HepG2 (cell line): ENCODE results near the gene MMP28. TPM values are rescaled to one million over a fixed set of nuclear protein-coding genes. Genes with fewer than 3 reads are reported as not detected.

Experiments used
- ATAC-seq: fragments of 200-7000 bp; cut with Tn5 transposase; 3 replicates; pipeline ENCODE4 v1.9.1; 2020; ENCODE audit warnings: mild to moderate bottlenecking, moderate library complexity
- BruUV-seq: library from RNA; stranded (reverse); fragments of 400-500 nt; replicated peaks from 2 replicates; lab custom pipeline; 2021; lab: Mats Ljungman, UMichigan
- CTCF ChIA-PET: fragments of 300-600 bp; formaldehyde crosslinking; extraction: SDS; loops from one replicate; lab custom pipeline; 2021; ENCODE audit warnings: low total read pairs, inconsistent platforms, low intra/inter-chr PET ratio; lab: Yijun Ruan, JAX
- POLR2A ChIA-PET: fragments of 350-600 bp; sonication (Branson Sonifier 250); formaldehyde crosslinking; loops from one replicate; lab custom pipeline; 2020; ENCODE audit warnings: antibody characterized with exemption, inconsistent platforms; lab: Yijun Ruan, JAX
- DNase-seq: peaks from one replicate; pipeline ENCODE4 v3.0.0-alpha.2; 2015; ENCODE audit warnings: low spot score
- FAIRE-seq: peaks from 3 replicates; lab custom pipeline; 2011; peaks lifted over from hg19 to GRCh38; lab: Jason Lieb, UNC
- H2AFZ ChIP-seq: one replicate; pipeline ENCODE4 v1.6.1; 2011; ENCODE audit warnings: low read length, inconsistent platforms
- H3K27ac ChIP-seq: fragments of 300-600 bp; 3 replicates; pipeline ENCODE4 v1.8.0; 2011; ENCODE audit warnings: mixed run types, mild to moderate bottlenecking, mixed read lengths, low read length, inconsistent platforms; ENCODE audit not compliant: insufficient read depth; ENCODE audit errors: extremely low read length
- H3K27me3 ChIP-seq, 2 experiments: fragments of 200-600 bp in 1 of 2; 2 replicates in 1 of 2; 3 replicates in 1 of 2; pipeline versions ENCODE4 v1.6.0 to v1.8.0; 2011; ENCODE audit warnings: low read length in 2 of 2, mild to moderate bottlenecking in 2 of 2, moderate library complexity in 2 of 2, inconsistent platforms in 1 of 2; ENCODE audit not compliant: insufficient read depth in 2 of 2, control insufficient read depth in 1 of 2
- H3K36me3 ChIP-seq, 2 experiments: fragments of 200-600 bp in 1 of 2; replicated peaks in 1 of 2; 2 replicates in 1 of 2; 3 replicates in 1 of 2; pipeline versions ENCODE4 v1.5.1 to v1.8.0; 2011; ENCODE audit warnings: low read length in 2 of 2, inconsistent platforms in 1 of 2; ENCODE audit not compliant: insufficient read depth in 2 of 2, control insufficient read depth in 1 of 2
- H3K4me1 ChIP-seq: 2 replicates; pipeline ENCODE4 v1.5.1; 2012; ENCODE audit warnings: low read length, inconsistent platforms; ENCODE audit not compliant: insufficient read depth
- H3K4me2 ChIP-seq: 2 replicates; pipeline ENCODE4 v1.6.0; 2011; ENCODE audit warnings: low read depth, low read length, inconsistent platforms
- H3K4me3 ChIP-seq, 3 experiments: fragments of 200-600 bp in 1 of 3; sonication (generic), shearing (Covaris generic) in 1 of 3; replicated peaks in 1 of 3; 2 replicates each; pipeline ENCODE4 v1.5.1; 2011 to 2016; ENCODE audit warnings: low read length in 3 of 3, inconsistent platforms in 2 of 3, low read depth in 2 of 3, mild to moderate bottlenecking in 2 of 3, control low read depth in 1 of 3, mixed read lengths in 1 of 3; ENCODE audit not compliant: insufficient read depth in 1 of 3
- H3K79me2 ChIP-seq: one replicate; pipeline ENCODE4 v1.6.1; 2011; ENCODE audit warnings: low read length, inconsistent platforms; ENCODE audit not compliant: insufficient read depth
- H3K9ac ChIP-seq: 2 replicates; pipeline ENCODE4 v1.6.0; 2011; ENCODE audit warnings: mild to moderate bottlenecking, low read depth, low read length, inconsistent platforms; ENCODE audit not compliant: insufficient read depth
- H3K9me3 ChIP-seq: 2 replicates; pipeline ENCODE4 v1.5.1; 2012; ENCODE audit warnings: mild to moderate bottlenecking, low read length
- H4K20me1 ChIP-seq: 2 replicates; pipeline ENCODE4 v1.6.0; 2011; ENCODE audit warnings: inconsistent platforms, mild to moderate bottlenecking, low read length, moderate library complexity; ENCODE audit not compliant: insufficient read depth
- ARID5B ChIP-seq: IDR thresholded peaks from 2 replicates; pipeline ENCODE4 v1.4.0; 2020; ENCODE audit warnings: mild to moderate bottlenecking, missing genetic modification reagents
- BCL6 ChIP-seq: IDR thresholded peaks from 2 replicates; pipeline ENCODE4 v1.6.1; 2016; ENCODE audit warnings: missing genetic modification reagents, missing compliant biosample characterization
- HOXD1 ChIP-seq: sonication (generic); formaldehyde crosslinking; IDR thresholded peaks from 2 replicates; pipeline ENCODE4 v1.5.0; 2020; ENCODE audit warnings: missing genetic modification reagents
- ISL2 ChIP-seq: sonication (generic); formaldehyde crosslinking; IDR thresholded peaks from 2 replicates; pipeline ENCODE4 v1.5.0; 2020; ENCODE audit warnings: missing genetic modification reagents
- KMT2B ChIP-seq: IDR thresholded peaks from 2 replicates; pipeline ENCODE4 v1.6.1; 2016; ENCODE audit warnings: missing genetic modification reagents, missing compliant biosample characterization
- MXI1 ChIP-seq: IDR thresholded peaks from 3 replicates; pipeline ENCODE4 v1.6.1; 2012; ENCODE audit warnings: low read depth, low read length, inconsistent platforms, borderline replicate concordance
- NONO ChIP-seq, 2 experiments: fragments of 450-650 bp in 1 of 2; sonication (generic) in 1 of 2; formaldehyde crosslinking in 1 of 2; IDR thresholded peaks in 1 of 2; conservative IDR thresholded peaks in 1 of 2; 2 replicates each; pipeline versions ENCODE4 v1.6.1 to v1.8.0; 2017 to 2022; ENCODE audit warnings: mild to moderate bottlenecking in 1 of 2, missing genetic modification reagents in 1 of 2, moderate library complexity in 1 of 2
- PHF21A ChIP-seq: sonication (generic); formaldehyde crosslinking; IDR thresholded peaks from 2 replicates; pipeline ENCODE4 v1.5.0; 2020; ENCODE audit warnings: mild to moderate bottlenecking, missing genetic modification reagents
- POLR2AphosphoS5 ChIP-seq: IDR thresholded peaks from 2 replicates; pipeline ENCODE4 v1.6.1; 2012; ENCODE audit warnings: low read depth, low read length
- ZBTB1 ChIP-seq: sonication (generic); formaldehyde crosslinking; IDR thresholded peaks from 2 replicates; pipeline ENCODE4 v1.4.0; 2020; ENCODE audit warnings: missing genetic modification reagents, borderline replicate concordance
- ZNF281 ChIP-seq: sonication (generic); formaldehyde crosslinking; IDR thresholded peaks from 2 replicates; pipeline ENCODE4 v1.4.0; 2020; ENCODE audit warnings: missing genetic modification reagents, borderline replicate concordance
- ZNF331 ChIP-seq: sonication (generic); formaldehyde crosslinking; IDR thresholded peaks from 2 replicates; pipeline ENCODE4 v1.4.0; 2020; ENCODE audit warnings: missing genetic modification reagents
- ZNF382 ChIP-seq: sonication (generic); formaldehyde crosslinking; IDR thresholded peaks from 2 replicates; pipeline ENCODE4 v1.5.0; 2020; ENCODE audit warnings: missing genetic modification reagents, mild to moderate bottlenecking, borderline replicate concordance
- ZNF567 ChIP-seq: sonication (generic); formaldehyde crosslinking; IDR thresholded peaks from 2 replicates; pipeline ENCODE4 v1.8.1; 2023; ENCODE audit warnings: mild to moderate bottlenecking, missing genetic modification reagents, borderline replicate concordance
- WGBS: methylation state at CpG from one replicate; pipeline ENCODE4 v1.1.6; 2017; ENCODE audit warnings: low lambda C conversion rate; 5-methylcytosine and 5-hydroxymethylcytosine counted together
- in situ Hi-C: cut with HindIII; loops from 2 replicates; pipeline ENCODE4 v1.10.0; 2017; ENCODE audit warnings: low pct_unique_long_range_greater_than_20kb; ENCODE audit not compliant: extremely low pct_ligation_motif_present
- intact Hi-C: fragments of 100-400 bp; cut with micrococcal nuclease; formaldehyde crosslinking; loops from one replicate; pipeline ENCODE4 v1.10.0; 2022; ENCODE audit not compliant: unreplicated experiment
- polyA plus RNA-seq, 8 experiments: library from polyadenylated mRNA; depleted of rRNA in 3 of 8; stranded (reverse) in 7 of 8; unstranded in 1 of 8; fragments of >200 nt; fragmentation: Illumina TruSeq in 4 of 8; extraction: Trizol in 4 of 8; gene quantifications; 2 replicates each; pipeline versions ENCODE4 v1.2.1 to v1.2.3, GENCODE V29; 2011 to 2016; ENCODE audit warnings: low read depth in 4 of 8, missing spikeins in 1 of 8, mixed read lengths in 1 of 8; ENCODE audit not compliant: insufficient read depth in 1 of 8
- total RNA-seq, 5 experiments: library from RNA; depleted of rRNA; stranded (reverse); fragments of >200 nt; fragmentation: Illumina TruSeq; extraction: Trizol; gene quantifications; 2 replicates each; pipeline ENCODE4 v1.2.3, GENCODE V29; 2016; ENCODE audit warnings: low read depth in 1 of 5
- TF ChIP-seq, protein P1 (sequence below): sonication (generic); formaldehyde crosslinking; IDR thresholded peaks from 2 replicates; pipeline ENCODE4 v1.8.1; 2023; ENCODE audit warnings: mild to moderate bottlenecking, moderate library complexity, missing genetic modification reagents
- TF ChIP-seq, protein P2 (sequence below): IDR thresholded peaks from 2 replicates; pipeline ENCODE4 v1.6.1; 2016

The MMP28 gene
- total and polyA plus RNA-seq, 2 of the 13 experiments (the other 11 are each of a cell fraction or from before 2014, with no cell fraction given): not detected

DNA sequence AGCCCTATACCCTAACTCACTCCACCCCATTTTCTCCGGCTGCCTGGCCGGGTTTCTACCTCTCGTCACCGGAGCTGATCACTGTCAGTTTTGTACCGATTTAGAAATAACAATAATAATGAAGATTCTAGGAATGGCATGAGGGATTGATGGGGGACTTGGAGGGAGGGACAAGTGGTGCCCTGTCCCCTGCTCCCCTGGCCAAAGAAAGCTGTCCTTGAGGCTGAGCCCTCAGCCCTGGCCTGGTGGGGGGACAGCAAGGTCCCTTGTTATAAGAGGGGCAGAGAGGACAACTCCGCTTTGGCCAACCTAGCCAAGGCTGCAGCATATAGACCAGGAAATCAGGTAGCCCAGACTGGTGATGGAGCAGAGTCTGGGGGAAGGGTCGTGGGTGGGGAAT is 52.9 kb downstream of the MMP28 start:
- Histone ChIP-seq H3K36me3 (no peaks in the 10 kb centered on the region), H3K4me1 (no peaks in the 10 kb centered on the region), H3K9me3 (no peaks in the 10 kb centered on the region), H3K27ac (no peak overlapping the region), H4K20me1 (no peaks in the 10 kb centered on the region), H3K79me2 (no peaks in the 10 kb centered on the region), H2AFZ (no peak overlapping the region), H3K4me2 (no peak overlapping the region), H3K4me3 (no peak overlapping the region), H3K9ac (no peak overlapping the region), H3K27me3 (peaks cover 2 to 24% of the 10 kb centered on the region in 2 experiments; a peak in 2 of 5 replicates)
- in situ Hi-C loops: loop anchor here (10.0 to 25.0 kb wide), 2 partner anchors 188 to 430 kb away; no protein-coding TSS in a partner anchor
- ATAC-seq (no peak), DNase-seq (no peak), FAIRE-seq (no peak)
- CTCF ChIA-PET: no interaction called here
- POLR2A ChIA-PET: no interaction called here
- BruUV-seq: no TSS peak
- WGBS: 73% methylated on average over 6 of the region's 7 CpGs
- intact Hi-C loops: no loop called here
- TF ChIP-seq ZNF382 (CRISPR knock-in tag): no peak
- no peak for TF ChIP-seq ZNF567
- TF ChIP-seq POLR2AphosphoS5: no peak
- TF ChIP-seq NONO (IDR thresholded peaks at IDR 0.05): no peak
- TF ChIP-seq NONO (CRISPR knock-in tag; conservative IDR thresholded peaks at IDR 0.05): no peak
- no peak for TF ChIP-seq ZNF281 (CRISPR knock-in tag)
- no peak for TF ChIP-seq ZBTB1 (CRISPR knock-in tag)
- TF ChIP-seq, protein P1, sequence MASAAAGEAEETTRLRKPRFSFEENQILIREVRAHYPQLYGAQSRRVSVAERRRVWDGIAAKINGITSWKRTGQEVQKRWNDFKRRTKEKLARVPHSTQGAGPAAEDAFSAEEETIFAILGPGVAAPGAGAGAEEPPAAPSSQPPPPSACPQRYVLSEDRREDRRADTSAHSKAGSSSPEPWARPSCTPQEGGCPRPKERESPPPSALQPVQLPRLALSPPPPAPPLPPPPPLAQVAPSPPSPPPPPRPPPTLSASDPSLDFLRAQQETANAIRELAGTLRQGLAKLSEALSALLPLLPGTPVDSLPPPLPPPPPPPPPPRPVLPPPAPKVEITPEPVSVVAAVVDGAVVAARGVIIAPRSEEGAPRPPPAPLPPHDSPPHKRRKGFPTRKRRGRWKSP (CRISPR knock-in tag): no peak
- TF ChIP-seq KMT2B (CRISPR knock-in tag): no peak
- TF ChIP-seq ARID5B (CRISPR knock-in tag): no peak
- no peak for TF ChIP-seq MXI1
- TF ChIP-seq, protein P2, sequence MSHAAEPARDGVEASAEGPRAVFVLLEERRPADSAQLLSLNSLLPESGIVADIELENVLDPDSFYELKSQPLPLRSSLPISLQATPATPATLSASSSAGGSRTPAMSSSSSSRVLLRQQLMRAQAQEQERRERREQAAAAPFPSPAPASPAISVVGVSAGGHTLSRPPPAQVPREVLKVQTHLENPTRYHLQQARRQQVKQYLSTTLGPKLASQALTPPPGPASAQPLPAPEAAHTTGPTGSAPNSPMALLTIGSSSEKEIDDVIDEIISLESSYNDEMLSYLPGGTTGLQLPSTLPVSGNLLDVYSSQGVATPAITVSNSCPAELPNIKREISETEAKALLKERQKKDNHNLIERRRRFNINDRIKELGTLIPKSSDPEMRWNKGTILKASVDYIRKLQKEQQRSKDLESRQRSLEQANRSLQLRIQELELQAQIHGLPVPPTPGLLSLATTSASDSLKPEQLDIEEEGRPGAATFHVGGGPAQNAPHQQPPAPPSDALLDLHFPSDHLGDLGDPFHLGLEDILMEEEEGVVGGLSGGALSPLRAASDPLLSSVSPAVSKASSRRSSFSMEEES (CRISPR knock-in tag): no peak
- no peak for TF ChIP-seq PHF21A (CRISPR knock-in tag)
- TF ChIP-seq ZNF331 (CRISPR knock-in tag): no peak
- TF ChIP-seq ISL2 (CRISPR knock-in tag): no peak
- no peak for TF ChIP-seq BCL6
- TF ChIP-seq HOXD1 (CRISPR knock-in tag): no peak
